OCI-LY7 (cell line): ENCODE data around the gene CYP2W1.

Source experiments
- CTCF ChIP-seq: fragments of 200-600 bp; sonication (generic); conservative IDR thresholded peaks from 2 replicates; pipeline ENCODE4 v1.5.1; 2014; ENCODE audit warnings: mild to moderate bottlenecking, antibody characterized with exemption, low read length, moderate library complexity, mixed read lengths
- EZH2phosphoT487 ChIP-seq: fragments of 200-600 bp; sonication (generic); IDR thresholded peaks from 2 replicates; pipeline ENCODE4 v1.6.1; 2018; ENCODE audit warnings: low read depth, borderline replicate concordance, mild to moderate bottlenecking, mixed run types, antibody characterized with exemption, low read length, moderate library complexity, mixed read lengths

GRCh38 chr7:935874-936385 is 47.1 kb upstream of the CYP2W1 start:
- no peak for TF ChIP-seq CTCF
- TF ChIP-seq EZH2phosphoT487, result no peak
